OCI-LY7 (cell line): Measurements from ENCODE around the gene ESR2. TPM values are rescaled to one million over a fixed set of nuclear protein-coding genes. Genes with fewer than 3 reads are reported as not detected.

Experiments used
- BruUV-seq: library from RNA; stranded (reverse); fragments of 400-500 nt; replicated peaks from 2 replicates; lab custom pipeline; 2021; lab: Mats Ljungman, UMichigan
- CTCF ChIA-PET: fragments of 300-600 bp; sonication (Branson Sonifier 250); formaldehyde crosslinking; loops from one replicate; lab custom pipeline; 2022; ENCODE audit warnings: antibody characterized with exemption; ENCODE audit not compliant: unreplicated experiment; lab: Charles Lee
- POLR2A ChIA-PET: fragments of 300-600 bp; sonication (Branson Sonifier 250); formaldehyde crosslinking; loops from one replicate; lab custom pipeline; 2022; ENCODE audit warnings: antibody characterized with exemption; lab: Charles Lee
- DNase-seq: peaks from one replicate; pipeline ENCODE4 v3.0.0-alpha.2; 2015; ENCODE audit warnings: low spot score
- H2AFZ ChIP-seq: fragments of 200-600 bp; sonication (generic), shearing (Covaris generic); 2 replicates; pipeline ENCODE4 v1.6.1; 2014; ENCODE audit warnings: mild to moderate bottlenecking, antibody characterized with exemption, low read length, moderate library complexity
- H3K27ac ChIP-seq: fragments of 200-600 bp; sonication (generic); 2 replicates; pipeline ENCODE4 v1.5.1; 2014; ENCODE audit warnings: mixed run types, low read depth, mild to moderate bottlenecking, moderate library complexity, low read length, inconsistent platforms; ENCODE audit not compliant: poor library complexity, severe bottlenecking
- H3K36me3 ChIP-seq: fragments of 200-600 bp; sonication (generic); 2 replicates; pipeline ENCODE4 v1.6.1; 2014; ENCODE audit warnings: mild to moderate bottlenecking, antibody characterized with exemption, low read length, moderate library complexity, mixed read lengths; ENCODE audit not compliant: insufficient read depth
- H3K4me1 ChIP-seq: fragments of 200-600 bp; sonication (generic); 2 replicates; pipeline ENCODE4 v1.5.1; 2014; ENCODE audit warnings: mild to moderate bottlenecking, low read length; ENCODE audit not compliant: insufficient read depth, poor library complexity, severe bottlenecking
- H3K4me2 ChIP-seq: fragments of 200-600 bp; sonication (generic); 2 replicates; pipeline ENCODE4 v1.6.1; 2014; ENCODE audit warnings: mild to moderate bottlenecking, low read length
- H3K4me3 ChIP-seq: fragments of 200-600 bp; sonication (generic); 2 replicates; pipeline ENCODE4 v1.5.1; 2014; ENCODE audit warnings: mild to moderate bottlenecking, low read depth, low read length; ENCODE audit not compliant: poor library complexity, severe bottlenecking
- H3K79me2 ChIP-seq: fragments of 200-600 bp; sonication (generic); 2 replicates; pipeline ENCODE4 v1.6.1; 2016; ENCODE audit warnings: low read depth, mild to moderate bottlenecking, low read length, moderate library complexity, mixed read lengths; ENCODE audit not compliant: insufficient read depth
- H3K9me2 ChIP-seq: fragments of 200-600 bp; sonication (generic); 2 replicates; pipeline ENCODE4 v1.6.1; 2016; ENCODE audit warnings: mild to moderate bottlenecking, low read length, mixed read lengths; ENCODE audit not compliant: insufficient read depth
- H3K9me3 ChIP-seq: fragments of 200-600 bp; sonication (generic); 2 replicates; pipeline ENCODE4 v1.6.1; 2014; ENCODE audit warnings: mild to moderate bottlenecking, mixed run types, low read length, mixed read lengths
- H4K20me1 ChIP-seq: fragments of 200-600 bp; sonication (generic); 2 replicates; pipeline ENCODE4 v1.6.1; 2014; ENCODE audit warnings: mild to moderate bottlenecking, antibody characterized with exemption, low read length, moderate library complexity, mixed read lengths; ENCODE audit not compliant: insufficient read depth
- EZH2phosphoT487 ChIP-seq: fragments of 200-600 bp; sonication (generic); IDR thresholded peaks from 2 replicates; pipeline ENCODE4 v1.6.1; 2018; ENCODE audit warnings: low read depth, borderline replicate concordance, mild to moderate bottlenecking, mixed run types, antibody characterized with exemption, low read length, moderate library complexity, mixed read lengths
- intact Hi-C: fragments of 100-400 bp; cut with micrococcal nuclease; formaldehyde crosslinking; loops from one replicate; pipeline ENCODE4 v1.10.0; 2022; ENCODE audit not compliant: unreplicated experiment
- total RNA-seq, 2 experiments: library from RNA; depleted of rRNA in 1 of 2; stranded (reverse); fragments of >200 nt in 1 of 2; shearing (Covaris generic) in 1 of 2; gene quantifications; 2 replicates each; pipeline ENCODE4 v1.2.3, GENCODE V29; 2014 to 2022
- TF ChIP-seq, protein P1 (sequence below): fragments of 200-600 bp; sonication (generic); conservative IDR thresholded peaks from 2 replicates; pipeline ENCODE4 v1.5.1; 2014; ENCODE audit warnings: mild to moderate bottlenecking, antibody characterized with exemption, low read length, moderate library complexity, mixed read lengths

ESR2 gene
- total RNA-seq, 2 experiments from 2014 or later = 13.4 to 37.7 TPM

DNA sequence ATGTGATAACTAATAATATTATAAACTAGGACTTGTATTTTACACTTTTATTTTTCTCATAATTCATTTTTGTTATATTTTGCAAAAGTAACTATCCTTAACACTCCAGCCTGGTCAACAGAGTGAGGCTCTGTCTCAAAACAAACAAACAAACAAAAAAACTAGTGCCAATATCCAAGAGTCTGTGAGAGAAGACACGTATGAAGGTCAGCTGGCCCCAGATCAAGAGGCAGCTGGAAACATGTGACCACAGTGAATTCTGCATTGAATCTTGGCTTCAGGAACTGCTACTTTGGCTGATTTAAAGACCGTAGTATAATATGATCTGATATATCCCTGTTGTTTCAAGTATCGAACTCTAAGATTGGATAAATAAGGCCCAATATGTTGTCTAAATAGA is 47.0 kb downstream of the ESR2 start:
- Histone ChIP-seq H3K4me2 (no peak overlapping the region), H3K9me3 (peaks cover 10% of the 10 kb centered on the region; the same call in 1 of the 2 replicates), H3K4me1 (peaks cover 8% of the 10 kb centered on the region), H2AFZ (no peak overlapping the region), H3K9me2 (no peaks in the 10 kb centered on the region), H3K27ac (no peak overlapping the region), H3K4me3 (no peak overlapping the region), H3K79me2 (no peaks in the 10 kb centered on the region), H4K20me1 (no peaks in the 10 kb centered on the region), H3K36me3 (no peaks in the 10 kb centered on the region; the same call in 1 of the 2 replicates)
- BruUV-seq = no TSS peak
- TF ChIP-seq EZH2phosphoT487 = no peak
- TF ChIP-seq, protein P1, sequence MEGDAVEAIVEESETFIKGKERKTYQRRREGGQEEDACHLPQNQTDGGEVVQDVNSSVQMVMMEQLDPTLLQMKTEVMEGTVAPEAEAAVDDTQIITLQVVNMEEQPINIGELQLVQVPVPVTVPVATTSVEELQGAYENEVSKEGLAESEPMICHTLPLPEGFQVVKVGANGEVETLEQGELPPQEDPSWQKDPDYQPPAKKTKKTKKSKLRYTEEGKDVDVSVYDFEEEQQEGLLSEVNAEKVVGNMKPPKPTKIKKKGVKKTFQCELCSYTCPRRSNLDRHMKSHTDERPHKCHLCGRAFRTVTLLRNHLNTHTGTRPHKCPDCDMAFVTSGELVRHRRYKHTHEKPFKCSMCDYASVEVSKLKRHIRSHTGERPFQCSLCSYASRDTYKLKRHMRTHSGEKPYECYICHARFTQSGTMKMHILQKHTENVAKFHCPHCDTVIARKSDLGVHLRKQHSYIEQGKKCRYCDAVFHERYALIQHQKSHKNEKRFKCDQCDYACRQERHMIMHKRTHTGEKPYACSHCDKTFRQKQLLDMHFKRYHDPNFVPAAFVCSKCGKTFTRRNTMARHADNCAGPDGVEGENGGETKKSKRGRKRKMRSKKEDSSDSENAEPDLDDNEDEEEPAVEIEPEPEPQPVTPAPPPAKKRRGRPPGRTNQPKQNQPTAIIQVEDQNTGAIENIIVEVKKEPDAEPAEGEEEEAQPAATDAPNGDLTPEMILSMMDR = no peak
- intact Hi-C loops = no loop called here
- DNase-seq = no peak
- POLR2A ChIA-PET = interaction anchor here (0.6 to 3.2 kb wide), 2 partner anchors 10 to 104 kb away, joined by 3 to 16 read pairs; no protein-coding TSS in a partner anchor
- CTCF ChIA-PET = no interaction called here

DNA sequence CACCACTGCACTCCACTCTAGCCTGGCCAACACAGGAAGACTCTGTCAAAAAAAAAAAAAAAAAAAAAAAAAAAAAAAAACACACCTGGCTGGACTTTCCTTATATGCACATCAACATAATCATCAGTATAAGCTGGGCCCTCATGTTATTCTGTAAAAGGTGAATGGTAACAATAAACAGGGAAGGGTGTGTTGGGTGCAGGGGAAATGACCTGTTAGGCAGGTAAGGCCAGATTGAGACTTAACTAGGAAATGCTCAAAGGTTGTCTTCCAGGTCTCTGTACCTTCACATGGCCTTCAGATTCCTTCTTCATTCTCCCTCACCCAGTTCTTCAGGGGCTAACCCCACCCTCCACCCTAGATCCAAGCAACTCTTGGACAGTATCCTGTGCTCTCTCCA is 47.5 kb downstream of the ESR2 start:
- DNase-seq = no peak
- Histone ChIP-seq H3K4me2 (no peak overlapping the region), H2AFZ (no peak overlapping the region), H3K27ac (no peak overlapping the region), H4K20me1 (no peaks in the 10 kb centered on the region), H3K9me3 (peaks cover 10% of the 10 kb centered on the region; the same call in 1 of the 2 replicates), H3K36me3 (no peaks in the 10 kb centered on the region; the same call in 1 of the 2 replicates), H3K4me3 (no peak overlapping the region), H3K79me2 (no peaks in the 10 kb centered on the region), H3K9me2 (no peaks in the 10 kb centered on the region), H3K4me1 (peaks cover 8% of the 10 kb centered on the region)
- POLR2A ChIA-PET = interaction anchor here (0.6 to 1.1 kb wide), 2 partner anchors 18 to 104 kb away, joined by 3 read pairs; no protein-coding TSS in a partner anchor
- BruUV-seq = no TSS peak
- TF ChIP-seq, protein P1 = no peak
- TF ChIP-seq EZH2phosphoT487 = no peak
- CTCF ChIA-PET = no interaction called here
- intact Hi-C loops = no loop called here

DNA sequence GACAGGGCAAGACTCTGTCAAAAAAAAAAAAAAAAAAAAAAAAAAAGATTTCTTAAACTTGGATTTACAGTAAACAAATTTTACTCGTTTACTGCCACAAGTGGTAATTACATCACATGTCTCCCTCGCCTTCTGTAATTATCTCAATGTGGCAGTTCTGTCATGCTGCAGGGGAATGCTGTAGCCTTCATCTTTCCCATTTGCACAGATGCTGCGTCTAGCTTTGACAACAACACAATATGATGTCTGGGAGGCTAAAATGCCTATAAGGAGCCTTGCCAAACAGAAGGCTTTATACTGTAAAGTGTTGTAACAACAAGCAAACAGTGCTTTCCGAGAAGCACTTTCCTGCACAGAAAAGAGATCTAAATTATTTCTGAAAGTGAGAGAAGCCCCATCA is 48.7 kb downstream of the ESR2 start:
- no peaks in the 10 kb centered on the region for H4K20me1 ChIP-seq
- intact Hi-C loops = no loop called here
- ChIA-PET CTCF (no interaction called here), POLR2A (interaction anchor here (0.7 kb wide), 1 partner anchor 440 kb away, joined by 9 read pairs; no protein-coding TSS in a partner anchor)
- no peak overlapping the region for H3K27ac ChIP-seq
- peaks cover 8% of the 10 kb centered on the region for H3K4me1 ChIP-seq
- no peak overlapping the region for H3K4me3 ChIP-seq
- H3K9me3 ChIP-seq = peaks cover 10% of the 10 kb centered on the region; the same call in 1 of the 2 replicates
- BruUV-seq = no TSS peak
- H3K9me2 ChIP-seq = no peaks in the 10 kb centered on the region
- no peaks in the 10 kb centered on the region; the same call in 1 of the 2 replicates for H3K36me3 ChIP-seq
- H3K4me2 ChIP-seq = no peak overlapping the region
- TF ChIP-seq, protein P1 = no peak
- TF ChIP-seq EZH2phosphoT487 = no peak
- H2AFZ ChIP-seq = no peak overlapping the region
- no peaks in the 10 kb centered on the region for H3K79me2 ChIP-seq
- no peak for DNase-seq
